HG03039 (cell line): Measurements from ENCODE around the gene CDH13.

ENCODE experiments used
- ATAC-seq: cut with Tn5 transposase; IDR thresholded peaks from one replicate; pipeline ENCODE4 v1.9.1; 2021; ENCODE audit warnings: mild to moderate bottlenecking, moderate library complexity; ENCODE audit not compliant: unreplicated experiment

The CDH13 gene

GRCh38 chr16:82626791-82627261 is at the start of gene CDH13:
Gene CDH13, plus strand, starts transcription at chr16:82626969.
- ATAC-seq, result no peak

GRCh38 chr16:82580298-82580890 is 46.4 kb upstream of the CDH13 start:
- ATAC-seq, result no peak

- no peak for ATAC-seq
These were observed 43.8 kb upstream of the CDH13 start for GRCh38 chr16:82582975-82583374.

- no peak for ATAC-seq
These were observed 43.3 kb upstream of the CDH13 start for GRCh38 chr16:82583422-82583821.

- no peak for ATAC-seq
These were observed 42.1 kb upstream of the CDH13 start for GRCh38 chr16:82584553-82585152.

GRCh38 chr16:82585675-82586074 is 41.1 kb upstream of the CDH13 start:
- ATAC-seq, result no peak

GRCh38 chr16:82586130-82586529 is 40.6 kb upstream of the CDH13 start:
- ATAC-seq, result no peak

- no peak for ATAC-seq
These were observed 39.5 kb upstream of the CDH13 start for GRCh38 chr16:82587289-82587688.

GRCh38 chr16:82589407-82589806 is 37.4 kb upstream of the CDH13 start:
- ATAC-seq, result no peak

- ATAC-seq, result no peak
These were observed 32.7 kb upstream of the CDH13 start for GRCh38 chr16:82594114-82594513.

- no peak for ATAC-seq
These were observed 28.0 kb upstream of the CDH13 start for GRCh38 chr16:82598771-82599170.

GRCh38 chr16:82601989-82602640 is 24.7 kb upstream of the CDH13 start:
- ATAC-seq, result no peak

GRCh38 chr16:82603784-82604411 is 22.9 kb upstream of the CDH13 start:
- no peak for ATAC-seq

GRCh38 chr16:82605076-82605475 is 21.7 kb upstream of the CDH13 start:
- ATAC-seq, result no peak

- no peak for ATAC-seq
These were observed 20.7 kb upstream of the CDH13 start for GRCh38 chr16:82605863-82606620.

GRCh38 chr16:82609140-82609539 is 17.6 kb upstream of the CDH13 start:
- ATAC-seq, result no peak

- no peak for ATAC-seq
These were observed 14.5 kb upstream of the CDH13 start for GRCh38 chr16:82612263-82612662.

GRCh38 chr16:82616356-82616755 is 10.4 kb upstream of the CDH13 start:
- no peak for ATAC-seq

GRCh38 chr16:82621781-82622180 is 5.0 kb upstream of the CDH13 start:
- no peak for ATAC-seq

GRCh38 chr16:82623241-82623640 is 3.5 kb upstream of the CDH13 start:
- ATAC-seq, result no peak
